Panc1 (cell line): ENCODE measurements around the gene SLC5A8.

Experiments
- CTCF ChIP-seq: fragments of 450-650 bp; IDR thresholded peaks from 2 replicates; pipeline ENCODE4 v1.5.1; 2017; ENCODE audit warnings: mild to moderate bottlenecking
- SIN3A ChIP-seq: IDR thresholded peaks from 2 replicates; pipeline ENCODE4 v1.6.1; 2012; ENCODE audit warnings: low read depth, mild to moderate bottlenecking, low read length, moderate library complexity, borderline replicate concordance; ENCODE audit not compliant: insufficient read depth

- no peak for TF ChIP-seq CTCF
- no peak for TF ChIP-seq SIN3A
Observed at GRCh38 chr12:101172316-101172715, 37.7 kb downstream of the SLC5A8 start.
